HepG2 (cell line): ENCODE measurements around the gene SAP130. TPM values are rescaled to one million over a fixed set of nuclear protein-coding genes. Genes with fewer than 3 reads are reported as not detected.

Experiments used
- ATAC-seq: fragments of 200-7000 bp; cut with Tn5 transposase; 3 replicates; pipeline ENCODE4 v1.9.1; 2020; ENCODE audit warnings: mild to moderate bottlenecking, moderate library complexity
- BruUV-seq: library from RNA; stranded (reverse); fragments of 400-500 nt; replicated peaks from 2 replicates; lab custom pipeline; 2021; lab: Mats Ljungman, UMichigan
- CTCF ChIA-PET: fragments of 300-600 bp; formaldehyde crosslinking; extraction: SDS; loops from one replicate; lab custom pipeline; 2021; ENCODE audit warnings: low total read pairs, inconsistent platforms, low intra/inter-chr PET ratio; lab: Yijun Ruan, JAX
- POLR2A ChIA-PET: fragments of 350-600 bp; sonication (Branson Sonifier 250); formaldehyde crosslinking; loops from one replicate; lab custom pipeline; 2020; ENCODE audit warnings: antibody characterized with exemption, inconsistent platforms; lab: Yijun Ruan, JAX
- DNase-seq: peaks from one replicate; pipeline ENCODE4 v3.0.0-alpha.2; 2015; ENCODE audit warnings: low spot score
- FAIRE-seq: peaks from 3 replicates; lab custom pipeline; 2011; peaks lifted over from hg19 to GRCh38; lab: Jason Lieb, UNC
- H2AFZ ChIP-seq: one replicate; pipeline ENCODE4 v1.6.1; 2011; ENCODE audit warnings: low read length, inconsistent platforms
- H3K27ac ChIP-seq: fragments of 300-600 bp; 3 replicates; pipeline ENCODE4 v1.8.0; 2011; ENCODE audit warnings: mixed run types, mild to moderate bottlenecking, mixed read lengths, low read length, inconsistent platforms; ENCODE audit not compliant: insufficient read depth; ENCODE audit errors: extremely low read length
- H3K27me3 ChIP-seq, 2 experiments: fragments of 200-600 bp in 1 of 2; 2 replicates in 1 of 2; 3 replicates in 1 of 2; pipeline versions ENCODE4 v1.6.0 to v1.8.0; 2011; ENCODE audit warnings: low read length in 2 of 2, mild to moderate bottlenecking in 2 of 2, moderate library complexity in 2 of 2, inconsistent platforms in 1 of 2; ENCODE audit not compliant: insufficient read depth in 2 of 2, control insufficient read depth in 1 of 2
- H3K36me3 ChIP-seq, 2 experiments: fragments of 200-600 bp in 1 of 2; replicated peaks in 1 of 2; 2 replicates in 1 of 2; 3 replicates in 1 of 2; pipeline versions ENCODE4 v1.5.1 to v1.8.0; 2011; ENCODE audit warnings: low read length in 2 of 2, inconsistent platforms in 1 of 2; ENCODE audit not compliant: insufficient read depth in 2 of 2, control insufficient read depth in 1 of 2
- H3K4me1 ChIP-seq: 2 replicates; pipeline ENCODE4 v1.5.1; 2012; ENCODE audit warnings: low read length, inconsistent platforms; ENCODE audit not compliant: insufficient read depth
- H3K4me2 ChIP-seq: 2 replicates; pipeline ENCODE4 v1.6.0; 2011; ENCODE audit warnings: low read depth, low read length, inconsistent platforms
- H3K4me3 ChIP-seq, 3 experiments: fragments of 200-600 bp in 1 of 3; sonication (generic), shearing (Covaris generic) in 1 of 3; replicated peaks in 1 of 3; 2 replicates each; pipeline ENCODE4 v1.5.1; 2011 to 2016; ENCODE audit warnings: low read length in 3 of 3, inconsistent platforms in 2 of 3, low read depth in 2 of 3, mild to moderate bottlenecking in 2 of 3, control low read depth in 1 of 3, mixed read lengths in 1 of 3; ENCODE audit not compliant: insufficient read depth in 1 of 3
- H3K79me2 ChIP-seq: one replicate; pipeline ENCODE4 v1.6.1; 2011; ENCODE audit warnings: low read length, inconsistent platforms; ENCODE audit not compliant: insufficient read depth
- H3K9ac ChIP-seq: 2 replicates; pipeline ENCODE4 v1.6.0; 2011; ENCODE audit warnings: mild to moderate bottlenecking, low read depth, low read length, inconsistent platforms; ENCODE audit not compliant: insufficient read depth
- H3K9me3 ChIP-seq: 2 replicates; pipeline ENCODE4 v1.5.1; 2012; ENCODE audit warnings: mild to moderate bottlenecking, low read length
- H4K20me1 ChIP-seq: 2 replicates; pipeline ENCODE4 v1.6.0; 2011; ENCODE audit warnings: inconsistent platforms, mild to moderate bottlenecking, low read length, moderate library complexity; ENCODE audit not compliant: insufficient read depth
- CHCHD3 ChIP-seq: sonication (generic); formaldehyde crosslinking; IDR thresholded peaks from 2 replicates; pipeline ENCODE4 v1.8.0; 2022; ENCODE audit warnings: mild to moderate bottlenecking, missing genetic modification reagents, moderate library complexity
- ETV6 ChIP-seq: sonication (generic); formaldehyde crosslinking; conservative IDR thresholded peaks from 2 replicates; pipeline ENCODE4 v1.4.0; 2020; ENCODE audit warnings: missing genetic modification reagents
- KMT2B ChIP-seq: IDR thresholded peaks from 2 replicates; pipeline ENCODE4 v1.6.1; 2016; ENCODE audit warnings: missing genetic modification reagents, missing compliant biosample characterization
- MED8 ChIP-seq: sonication (generic); formaldehyde crosslinking; IDR thresholded peaks from 2 replicates; pipeline ENCODE4 v1.8.1; 2023; ENCODE audit warnings: mild to moderate bottlenecking, missing genetic modification reagents; ENCODE audit not compliant: insufficient replicate concordance
- REXO4 ChIP-seq: sonication (generic); formaldehyde crosslinking; IDR thresholded peaks from 2 replicates; pipeline ENCODE4 v1.8.0; 2022; ENCODE audit warnings: missing genetic modification reagents, mild to moderate bottlenecking, borderline replicate concordance
- UBTF ChIP-seq: sonication (generic); formaldehyde crosslinking; IDR thresholded peaks from 2 replicates; pipeline ENCODE4 v1.4.0; 2020; ENCODE audit warnings: mild to moderate bottlenecking, missing genetic modification reagents
- WIZ ChIP-seq: sonication (generic); formaldehyde crosslinking; IDR thresholded peaks from 2 replicates; pipeline ENCODE4 v1.5.1; 2020; ENCODE audit warnings: mild to moderate bottlenecking, missing genetic modification reagents
- ZBTB33 ChIP-seq: sonication (generic); formaldehyde crosslinking; IDR thresholded peaks from 2 replicates; pipeline ENCODE4 v1.4.0; 2020; ENCODE audit warnings: missing genetic modification reagents
- ZBTB7A ChIP-seq: sonication (generic); formaldehyde crosslinking; IDR thresholded peaks from 2 replicates; pipeline ENCODE4 v1.8.0; 2022; ENCODE audit warnings: mild to moderate bottlenecking, missing genetic modification reagents
- ZNF362 ChIP-seq: sonication (generic); formaldehyde crosslinking; IDR thresholded peaks from 2 replicates; pipeline ENCODE4 v1.4.0; 2020; ENCODE audit warnings: missing genetic modification reagents, mild to moderate bottlenecking, borderline replicate concordance
- ZNF432 ChIP-seq: sonication (generic); formaldehyde crosslinking; IDR thresholded peaks from 2 replicates; pipeline ENCODE4 v1.5.0; 2020; ENCODE audit warnings: missing genetic modification reagents, mild to moderate bottlenecking, borderline replicate concordance
- WGBS: methylation state at CpG from one replicate; pipeline ENCODE4 v1.1.6; 2017; ENCODE audit warnings: low lambda C conversion rate; 5-methylcytosine and 5-hydroxymethylcytosine counted together
- in situ Hi-C: cut with HindIII; loops from 2 replicates; pipeline ENCODE4 v1.10.0; 2017; ENCODE audit warnings: low pct_unique_long_range_greater_than_20kb; ENCODE audit not compliant: extremely low pct_ligation_motif_present
- intact Hi-C: fragments of 100-400 bp; cut with micrococcal nuclease; formaldehyde crosslinking; loops from one replicate; pipeline ENCODE4 v1.10.0; 2022; ENCODE audit not compliant: unreplicated experiment
- polyA plus RNA-seq, 8 experiments: library from polyadenylated mRNA; depleted of rRNA in 3 of 8; stranded (reverse) in 7 of 8; unstranded in 1 of 8; fragments of >200 nt; fragmentation: Illumina TruSeq in 4 of 8; extraction: Trizol in 4 of 8; gene quantifications; 2 replicates each; pipeline versions ENCODE4 v1.2.1 to v1.2.3, GENCODE V29; 2011 to 2016; ENCODE audit warnings: low read depth in 4 of 8, missing spikeins in 1 of 8, mixed read lengths in 1 of 8; ENCODE audit not compliant: insufficient read depth in 1 of 8
- total RNA-seq, 5 experiments: library from RNA; depleted of rRNA; stranded (reverse); fragments of >200 nt; fragmentation: Illumina TruSeq; extraction: Trizol; gene quantifications; 2 replicates each; pipeline ENCODE4 v1.2.3, GENCODE V29; 2016; ENCODE audit warnings: low read depth in 1 of 5
- TF ChIP-seq, protein P1 (sequence below): sonication (generic); formaldehyde crosslinking; IDR thresholded peaks from 2 replicates; pipeline ENCODE4 v1.4.0; 2020; ENCODE audit warnings: missing genetic modification reagents, mild to moderate bottlenecking, borderline replicate concordance
- TF ChIP-seq, protein P2 (sequence below): IDR thresholded peaks from 2 replicates; pipeline ENCODE4 v1.6.1; 2016; ENCODE audit warnings: low read depth

Gene SAP130
- total and polyA plus RNA-seq, 2 of the 13 experiments (the other 11 are each of a cell fraction or from before 2014, with no cell fraction given) = 11.1 to 18.6 TPM

DNA sequence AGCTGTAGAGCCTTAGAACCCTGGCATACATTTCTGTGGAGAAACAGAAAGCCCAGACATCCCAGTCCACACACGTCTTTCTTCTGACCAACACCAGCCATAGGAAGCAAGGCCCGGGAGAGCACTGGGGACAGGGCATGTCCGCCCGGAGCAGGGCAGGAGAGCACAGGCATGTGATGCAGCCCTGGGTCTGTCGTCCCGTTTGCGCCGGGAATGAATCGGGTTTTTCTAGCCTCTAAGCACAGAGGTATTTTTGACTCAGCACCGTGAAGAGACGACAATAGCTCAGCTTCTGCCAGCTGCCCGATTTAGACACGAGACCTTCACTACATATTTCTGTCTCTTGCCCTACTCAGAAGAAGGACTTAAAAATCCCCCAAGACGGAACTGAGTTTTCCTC is 134.8 kb downstream of the SAP130 start (continued):
- TF ChIP-seq UBTF (peak; percentile 24; the same call in 1 of the 2 replicates), MED8 (CRISPR knock-in tag) (no peak), ZBTB7A (0 out of 2 replicates have a peak, but pooled peaks have one; percentile 15)
- TF ChIP-seq, protein P1, sequence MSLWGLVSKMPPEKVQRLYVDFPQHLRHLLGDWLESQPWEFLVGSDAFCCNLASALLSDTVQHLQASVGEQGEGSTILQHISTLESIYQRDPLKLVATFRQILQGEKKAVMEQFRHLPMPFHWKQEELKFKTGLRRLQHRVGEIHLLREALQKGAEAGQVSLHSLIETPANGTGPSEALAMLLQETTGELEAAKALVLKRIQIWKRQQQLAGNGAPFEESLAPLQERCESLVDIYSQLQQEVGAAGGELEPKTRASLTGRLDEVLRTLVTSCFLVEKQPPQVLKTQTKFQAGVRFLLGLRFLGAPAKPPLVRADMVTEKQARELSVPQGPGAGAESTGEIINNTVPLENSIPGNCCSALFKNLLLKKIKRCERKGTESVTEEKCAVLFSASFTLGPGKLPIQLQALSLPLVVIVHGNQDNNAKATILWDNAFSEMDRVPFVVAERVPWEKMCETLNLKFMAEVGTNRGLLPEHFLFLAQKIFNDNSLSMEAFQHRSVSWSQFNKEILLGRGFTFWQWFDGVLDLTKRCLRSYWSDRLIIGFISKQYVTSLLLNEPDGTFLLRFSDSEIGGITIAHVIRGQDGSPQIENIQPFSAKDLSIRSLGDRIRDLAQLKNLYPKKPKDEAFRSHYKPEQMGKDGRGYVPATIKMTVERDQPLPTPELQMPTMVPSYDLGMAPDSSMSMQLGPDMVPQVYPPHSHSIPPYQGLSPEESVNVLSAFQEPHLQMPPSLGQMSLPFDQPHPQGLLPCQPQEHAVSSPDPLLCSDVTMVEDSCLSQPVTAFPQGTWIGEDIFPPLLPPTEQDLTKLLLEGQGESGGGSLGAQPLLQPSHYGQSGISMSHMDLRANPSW (CRISPR knock-in tag) = no peak

DNA sequence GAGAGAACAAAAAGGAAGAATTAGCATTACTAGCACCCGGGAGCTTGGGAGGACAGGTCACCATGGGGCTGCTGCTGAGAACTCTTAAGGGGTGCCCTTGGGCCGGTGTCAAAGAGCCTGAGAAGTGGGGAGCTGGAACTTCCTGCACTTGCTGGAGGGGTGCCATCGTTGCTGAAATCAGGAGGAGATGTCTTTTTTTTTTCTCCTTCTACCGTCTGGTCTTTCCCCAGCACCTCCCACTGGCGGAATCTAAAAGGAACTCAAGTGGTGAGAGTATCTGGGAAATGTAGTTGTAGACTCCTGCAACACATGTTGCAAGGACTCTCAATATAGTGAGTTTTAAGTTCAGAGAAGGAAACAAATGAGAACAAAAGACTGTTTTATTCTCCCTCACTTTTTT is 136.0 kb downstream of the SAP130 start:
- Histone ChIP-seq H3K27ac (no peak overlapping the region), H3K4me3 (no peak overlapping the region), H3K27me3 (no peaks in the 10 kb centered on the region), H3K36me3 (no peaks in the 10 kb centered on the region), H2AFZ (no peak overlapping the region), H3K4me2 (no peak overlapping the region), H3K9ac (no peak overlapping the region), H3K9me3 (no peaks in the 10 kb centered on the region), H4K20me1 (no peaks in the 10 kb centered on the region), H3K79me2 (peaks cover 11% of the 10 kb centered on the region), H3K4me1 (peaks cover 54% of the 10 kb centered on the region)
- CTCF ChIA-PET = no interaction called here
- no peak for ATAC-seq
- intact Hi-C loops (no loop called here), in situ Hi-C loops (no loop called here)
- POLR2A ChIA-PET = no interaction called here
- no TSS peak for BruUV-seq
- DNase-seq = no peak
- FAIRE-seq = no peak
- WGBS = 70% methylated on average over 5 of the region's 5 CpGs
- no peak for TF ChIP-seq REXO4 (CRISPR knock-in tag)
- TF ChIP-seq WIZ (CRISPR knock-in tag) = no peak
- TF ChIP-seq ZBTB33 (CRISPR knock-in tag) = no peak
- TF ChIP-seq ZNF362 (CRISPR knock-in tag) = no peak
- TF ChIP-seq CHCHD3 (CRISPR knock-in tag) = no peak
- no peak for TF ChIP-seq KMT2B
- TF ChIP-seq, protein P2, sequence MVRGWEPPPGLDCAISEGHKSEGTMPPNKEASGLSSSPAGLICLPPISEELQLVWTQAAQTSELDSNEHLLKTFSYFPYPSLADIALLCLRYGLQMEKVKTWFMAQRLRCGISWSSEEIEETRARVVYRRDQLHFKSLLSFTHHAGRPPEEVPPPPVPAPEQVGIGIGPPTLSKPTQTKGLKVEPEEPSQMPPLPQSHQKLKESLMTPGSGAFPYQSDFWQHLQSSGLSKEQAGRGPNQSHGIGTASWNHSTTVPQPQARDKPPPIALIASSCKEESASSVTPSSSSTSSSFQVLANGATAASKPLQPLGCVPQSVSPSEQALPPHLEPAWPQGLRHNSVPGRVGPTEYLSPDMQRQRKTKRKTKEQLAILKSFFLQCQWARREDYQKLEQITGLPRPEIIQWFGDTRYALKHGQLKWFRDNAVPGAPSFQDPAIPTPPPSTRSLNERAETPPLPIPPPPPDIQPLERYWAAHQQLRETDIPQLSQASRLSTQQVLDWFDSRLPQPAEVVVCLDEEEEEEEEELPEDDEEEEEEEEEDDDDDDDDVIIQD (CRISPR knock-in tag) = no peak
- no peak for TF ChIP-seq ZNF432 (CRISPR knock-in tag)
- no peak for TF ChIP-seq ETV6
